Fibroblast of skin of right quadriceps (primary cell): ENCODE measurements around the gene ANXA9.

Source experiments
- DNase-seq: peaks from one replicate; pipeline ENCODE4 v3.0.0-alpha.2; 2013

The ANXA9 gene

DNA sequence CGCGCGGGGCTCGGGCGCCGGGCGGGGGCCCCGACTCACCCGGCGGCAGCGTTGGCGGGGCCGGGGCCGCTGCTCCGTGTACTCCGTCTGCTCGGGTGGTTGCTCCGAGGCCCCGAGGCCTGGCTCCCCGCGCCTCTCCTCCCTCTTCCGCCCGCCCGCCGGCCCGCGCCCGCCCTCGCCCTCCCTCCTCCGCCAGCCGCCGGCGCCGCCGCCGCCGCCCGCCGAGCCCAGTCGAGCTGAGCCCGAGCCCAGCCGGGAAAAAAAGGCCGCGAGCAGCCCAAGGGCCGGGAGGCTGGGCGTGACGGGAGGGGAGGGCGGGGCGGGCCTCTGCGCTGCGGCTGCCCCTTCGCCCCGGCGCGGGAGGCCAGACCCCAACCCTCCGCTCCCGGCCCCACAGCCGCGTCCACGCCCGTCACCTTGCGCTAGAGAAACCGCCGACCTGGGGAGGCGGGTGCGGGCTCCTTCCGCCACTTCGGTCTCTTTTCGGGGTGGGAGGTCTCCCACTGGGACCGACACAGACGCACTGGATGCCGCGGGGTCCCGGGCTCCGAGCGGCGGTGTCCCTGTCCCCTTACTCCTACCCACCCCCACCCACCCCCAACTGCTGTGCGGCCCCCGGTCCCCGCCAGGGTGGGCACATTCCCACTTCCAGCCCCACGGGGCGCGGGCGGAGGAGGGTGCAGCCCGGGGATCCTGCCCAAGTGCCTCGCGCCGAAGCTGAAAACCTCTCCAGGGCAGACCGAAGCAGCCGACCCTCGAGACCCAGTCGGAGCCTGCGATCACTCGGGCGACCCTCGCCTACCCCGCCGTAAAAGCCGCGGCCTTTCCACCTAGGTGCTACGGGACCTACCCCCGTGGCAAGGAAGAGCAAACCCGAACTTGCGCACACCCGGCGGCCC, 7.3 kb upstream of the ANXA9 start, which contains the start of gene CERS2:
CERS2 (minus strand) TSS at position 256 of the 899 bp plus-strand sequence. CDS start 5,745 bp downstream, outside the sequence.
- peak; percentile 84 for DNase-seq

- no peak for DNase-seq
Measured at GRCh38 chr1:150976401-150976821, 5.7 kb upstream of the ANXA9 start.

- DNase-seq: no peak
Measured at GRCh38 chr1:150976879-150977694, 5.0 kb upstream of the ANXA9 start.

- DNase-seq: peak; percentile 88
Measured at GRCh38 chr1:150979092-150980056, 2.7 kb upstream of the ANXA9 start.

- no peak for DNase-seq
Measured at GRCh38 chr1:150981177-150981804, 801 bp upstream of the ANXA9 start.

DNA sequence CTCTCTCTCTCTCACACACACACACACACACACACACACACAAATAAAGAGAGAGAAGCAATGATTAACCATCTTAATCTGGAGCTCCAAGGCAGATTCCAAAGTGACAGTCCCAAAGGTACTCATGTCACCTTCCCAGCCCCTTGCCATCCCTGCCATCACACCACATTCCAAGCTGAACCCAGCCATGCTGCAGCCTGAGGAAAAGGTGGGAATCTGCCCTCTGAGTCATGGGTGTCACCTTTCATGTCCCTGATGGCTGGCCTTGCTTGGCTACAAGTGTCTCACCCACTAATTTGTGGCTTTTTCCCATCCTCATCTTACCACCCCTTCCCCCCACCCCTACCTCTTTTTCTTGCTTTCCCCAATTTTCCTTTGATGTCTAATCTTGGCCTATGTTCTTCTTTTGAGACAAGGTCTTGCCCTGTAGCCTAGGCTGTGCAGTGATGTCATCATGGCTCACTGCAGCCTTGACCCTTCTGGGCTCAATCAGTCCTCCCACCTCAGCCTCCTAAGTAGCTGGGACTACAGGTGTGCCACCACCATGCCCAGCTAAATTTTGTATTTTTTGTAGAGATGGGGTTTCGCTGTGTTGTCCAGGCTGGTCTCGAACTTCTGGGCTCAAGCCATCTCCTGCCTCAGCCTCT, 3.2 kb downstream of the ANXA9 start:
- DNase-seq: no peak

DNA sequence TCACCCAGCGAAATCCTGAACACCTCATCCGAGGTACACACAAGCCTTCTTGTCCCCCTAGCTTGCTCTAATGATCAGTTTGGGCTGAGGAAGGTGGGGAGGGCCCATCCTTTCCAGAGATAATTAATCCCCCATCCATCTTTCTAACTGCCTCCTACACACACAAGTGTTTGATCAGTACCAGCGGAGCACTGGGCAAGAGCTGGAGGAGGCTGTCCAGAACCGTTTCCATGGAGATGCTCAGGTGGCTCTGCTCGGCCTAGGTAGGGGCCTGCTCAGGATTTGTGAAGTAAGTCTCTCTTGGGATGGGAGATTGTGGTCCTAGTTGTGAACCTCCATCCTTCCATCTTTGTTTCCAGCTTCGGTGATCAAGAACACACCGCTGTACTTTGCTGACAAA, 5.8 kb downstream of the ANXA9 start:
- no peak for DNase-seq

GRCh38 chr1:150992626-150993025, 10.5 kb downstream of the ANXA9 start:
- DNase-seq: no peak

- no peak for DNase-seq
Measured at GRCh38 chr1:150994248-150994647, 12.2 kb downstream of the ANXA9 start.

DNA sequence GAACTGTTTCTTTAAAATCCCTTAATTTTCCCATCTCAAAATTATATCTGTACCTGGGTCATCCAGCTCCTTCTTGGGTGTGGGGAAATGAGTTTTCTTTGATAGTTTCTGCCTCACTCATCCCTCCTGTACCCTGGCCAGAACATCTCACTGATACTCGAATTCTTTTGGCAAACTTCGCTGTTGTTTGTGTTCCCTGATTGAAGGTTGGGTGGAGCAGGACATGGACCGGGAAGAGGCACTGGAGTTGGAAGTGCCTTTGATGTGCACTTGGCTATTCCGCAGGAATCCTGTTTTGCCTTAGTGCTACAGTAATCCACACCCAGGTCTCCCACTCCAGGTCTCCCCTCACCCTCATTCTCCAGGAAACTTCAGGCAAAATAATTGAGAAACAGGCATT, 13.4 kb downstream of the ANXA9 start:
- DNase-seq: no peak

DNA sequence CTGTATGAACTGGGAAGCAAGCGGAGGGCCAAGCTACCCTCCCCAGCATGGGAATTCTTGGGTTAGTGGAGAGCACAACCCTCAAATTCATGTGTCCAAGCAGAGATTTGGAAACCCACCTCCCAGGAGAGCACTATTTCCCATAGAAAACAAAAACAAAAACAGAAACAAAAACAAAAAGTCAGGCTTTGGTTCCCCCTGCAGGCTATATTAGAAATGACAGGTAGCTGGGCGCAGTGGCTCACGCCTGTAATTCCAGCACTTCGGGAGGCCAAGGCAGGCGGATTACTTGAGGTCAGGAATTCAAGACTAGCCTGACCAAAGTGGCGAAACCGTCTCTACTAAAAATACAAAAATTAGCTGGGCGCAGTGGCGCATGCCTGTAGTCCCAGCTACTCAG, 13.8 kb downstream of the ANXA9 start:
- no peak for DNase-seq

GRCh38 chr1:150997126-150997872, 15.2 kb downstream of the ANXA9 start:
- no peak for DNase-seq

DNA sequence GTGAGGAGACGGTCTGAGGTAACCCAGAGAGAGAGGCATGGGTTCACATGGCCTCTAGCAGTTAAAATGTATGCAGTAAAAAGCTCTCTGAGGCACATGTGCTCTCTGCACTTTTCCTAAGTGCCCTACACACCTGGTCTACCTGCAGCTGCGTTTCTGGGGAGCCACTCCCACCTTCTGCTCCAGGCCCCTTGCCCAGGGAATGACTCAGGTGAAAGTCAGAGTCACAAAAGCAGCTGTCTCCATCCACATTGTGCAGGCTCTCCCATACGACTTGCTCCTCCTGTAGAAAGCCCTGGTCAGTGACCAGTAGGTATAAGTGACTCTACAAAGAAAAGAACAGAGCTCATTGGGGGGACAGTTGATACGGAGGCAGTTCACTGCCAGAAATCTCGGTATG, 15.9 kb downstream of the ANXA9 start:
- DNase-seq: no peak

DNA sequence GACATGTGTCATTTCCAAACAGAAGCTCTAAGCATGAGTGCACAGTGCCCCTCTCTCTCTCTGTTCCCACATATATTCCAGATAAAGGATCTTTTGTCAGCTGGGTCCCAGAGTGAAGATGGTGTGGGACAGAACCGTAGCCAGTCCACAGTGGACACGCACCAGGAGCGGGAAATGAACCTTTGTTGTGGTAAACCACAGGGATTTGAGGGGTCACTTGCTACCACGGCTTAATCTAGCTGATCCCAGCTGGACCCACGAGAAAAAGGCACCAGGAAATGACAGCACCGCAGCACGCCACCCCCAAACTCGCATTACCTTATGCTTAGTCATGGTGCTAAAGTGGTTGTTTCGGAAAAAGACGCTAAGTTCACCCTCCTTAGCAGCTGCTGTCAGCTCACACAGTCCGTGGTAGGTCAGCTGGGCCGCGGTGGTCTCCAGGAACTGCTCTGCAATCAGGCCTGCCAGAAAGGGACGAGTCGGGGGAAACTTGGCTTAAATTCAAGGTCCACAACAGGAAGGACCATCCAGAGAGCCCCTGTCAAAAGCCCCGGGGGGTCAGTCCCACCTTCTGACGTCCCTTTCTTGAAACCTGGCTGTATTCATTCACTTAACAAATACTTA, 17.1 kb downstream of the ANXA9 start:
- DNase-seq: peak; percentile 50

GRCh38 chr1:150999926-151000325, 17.8 kb downstream of the ANXA9 start:
- DNase-seq: no peak

GRCh38 chr1:151000408-151000807, 18.3 kb downstream of the ANXA9 start:
- DNase-seq: no peak

- no peak for DNase-seq
Measured at GRCh38 chr1:151001602-151002001, 19.5 kb downstream of the ANXA9 start.

GRCh38 chr1:151002051-151002450, 20.0 kb downstream of the ANXA9 start:
- no peak for DNase-seq

- DNase-seq: no peak
Measured at GRCh38 chr1:151002611-151003010, 20.5 kb downstream of the ANXA9 start.

GRCh38 chr1:151003180-151003579, 21.1 kb downstream of the ANXA9 start:
- no peak for DNase-seq
